Astrocyte of the cerebellum (primary cell): ENCODE data around the gene CNDP1.

Source experiments
- DNase-seq: peaks from one replicate; pipeline ENCODE4 v3.0.0-alpha.2; 2011; ENCODE audit warnings: low read depth
- H3K4me3 ChIP-seq: 2 replicates; pipeline ENCODE4 v1.5.1; 2011; ENCODE audit warnings: mild to moderate bottlenecking, low read depth, low read length, moderate library complexity
- CTCF ChIP-seq: IDR thresholded peaks from 2 replicates; pipeline ENCODE4 v1.5.1; 2012; ENCODE audit warnings: low read length, low read depth, moderate library complexity, mild to moderate bottlenecking; ENCODE audit errors: missing control alignments
- in situ Hi-C: cut with HindIII; loops from 2 replicates; pipeline ENCODE4 v1.10.0; 2017; ENCODE audit warnings: low sequenced_read_pairs

Gene CNDP1

DNA sequence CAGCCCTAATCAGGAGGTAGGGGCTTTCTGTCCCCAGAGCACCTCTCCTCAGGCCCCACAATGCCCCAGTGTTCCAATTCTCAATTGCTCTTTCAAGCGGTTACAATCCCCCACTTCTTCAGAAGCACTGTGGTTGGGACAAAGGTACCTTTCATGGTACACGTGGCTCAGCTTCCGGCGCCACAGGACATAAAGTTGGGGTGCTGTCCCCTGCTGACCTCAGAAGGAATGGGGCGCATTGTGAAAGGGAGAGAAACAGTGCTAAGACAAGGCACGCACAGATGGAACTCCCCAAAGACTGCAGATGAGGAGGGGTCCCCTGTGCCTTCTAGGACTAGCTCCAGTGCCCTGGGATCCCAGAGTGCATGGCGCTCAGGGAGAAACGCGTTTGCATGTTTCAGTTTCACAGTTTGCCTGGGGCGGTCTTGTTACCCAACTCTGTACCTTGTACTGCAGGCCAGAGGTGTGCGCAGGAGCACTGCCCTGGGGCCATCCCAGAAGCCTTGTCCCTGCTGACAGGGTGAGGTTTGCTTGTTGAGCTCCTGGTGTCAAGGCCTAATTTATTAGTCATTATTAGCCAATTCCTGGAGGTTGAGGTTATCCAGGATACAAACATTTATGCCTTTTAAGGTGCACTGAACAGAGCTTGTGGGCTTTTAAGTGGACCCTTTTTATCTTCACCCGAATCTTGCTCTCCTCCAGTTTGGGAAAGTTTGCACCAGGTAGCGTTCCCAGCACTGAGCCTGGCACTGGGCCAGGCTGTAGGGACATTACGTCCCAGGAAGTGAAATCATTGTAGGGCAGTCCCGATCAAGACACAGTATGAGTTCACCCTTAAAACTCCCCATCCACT, 7.6 kb downstream of the CNDP1 start:
- in situ Hi-C loops = no loop called here
- TF ChIP-seq CTCF = no peak
- no peak for DNase-seq
- no peak overlapping the region for H3K4me3 ChIP-seq

DNA sequence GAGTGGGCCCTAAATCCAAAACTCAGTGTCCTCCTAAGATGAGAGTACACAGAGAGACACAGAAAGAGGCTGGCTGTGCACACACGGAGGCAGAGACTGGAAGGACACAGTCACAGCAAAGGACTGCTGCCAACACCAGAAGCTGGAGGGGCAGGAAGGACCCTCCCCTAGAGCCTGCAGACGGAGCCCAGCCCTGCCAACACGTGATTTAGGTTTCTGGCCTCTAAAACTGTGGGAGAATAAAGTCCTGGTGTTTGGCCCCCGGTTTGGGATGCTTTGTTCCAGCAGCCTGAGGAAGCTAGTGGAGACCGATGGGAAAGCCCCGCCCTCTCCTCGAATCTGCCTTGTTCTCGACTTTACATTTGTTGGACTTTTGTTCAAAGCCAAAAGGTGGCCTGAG, 10.6 kb downstream of the CNDP1 start:
- H3K4me3 ChIP-seq = no peak overlapping the region
- in situ Hi-C loops = no loop called here
- TF ChIP-seq CTCF = no peak
- no peak for DNase-seq

GRCh38 chr18:74546007-74546406, 11.7 kb downstream of the CNDP1 start:
- no peak for DNase-seq
- in situ Hi-C loops = no loop called here

GRCh38 chr18:74546751-74547530, 12.6 kb downstream of the CNDP1 start:
- no peak for TF ChIP-seq CTCF
- in situ Hi-C loops = no loop called here
- H3K4me3 ChIP-seq = no peak overlapping the region
- no peak for DNase-seq

More at GRCh38 chr18:74546007-74546406, 11.7 kb downstream of the CNDP1 start:
- TF ChIP-seq CTCF = no peak
- no peak overlapping the region for H3K4me3 ChIP-seq

- no peak overlapping the region for H3K4me3 ChIP-seq
- in situ Hi-C loops = no loop called here
- TF ChIP-seq CTCF = no peak
- no peak for DNase-seq
Measured at GRCh38 chr18:74547860-74548259, 13.6 kb downstream of the CNDP1 start.

DNA sequence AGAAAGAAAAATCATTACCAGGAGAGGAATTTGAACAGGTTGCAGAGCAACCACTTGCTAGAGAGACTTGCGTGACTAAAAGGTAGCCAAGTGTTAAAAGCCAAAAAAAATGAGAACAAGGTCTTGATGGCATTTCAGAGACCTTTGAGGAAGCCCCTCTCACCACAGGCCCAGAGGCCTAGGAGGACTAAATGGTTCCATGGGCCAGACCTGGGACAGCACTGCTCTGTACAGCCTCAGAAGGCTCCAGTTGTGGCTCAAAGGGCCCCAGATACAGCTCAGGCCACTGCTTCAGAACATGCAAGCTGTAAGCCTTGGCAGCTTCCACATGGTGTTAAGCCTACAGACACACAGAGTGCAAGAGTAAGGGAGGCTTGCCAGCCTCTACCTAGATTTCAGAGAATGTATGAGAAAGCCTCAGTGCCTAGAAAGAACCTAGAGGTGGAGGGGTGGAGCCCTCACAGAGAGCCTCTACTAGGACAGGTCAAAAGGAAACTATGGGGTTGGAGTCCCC, 15.3 kb downstream of the CNDP1 start:
- no peak for DNase-seq
- in situ Hi-C loops = no loop called here
- no peak for TF ChIP-seq CTCF
- H3K4me3 ChIP-seq = no peak overlapping the region
